Testis (tissue), 3 donors: ENCODE measurements around the gene ITGA4. TPM values are rescaled to one million over a fixed set of nuclear protein-coding genes. Genes with fewer than 3 reads are reported as not detected.

Experiments used
- DNase-seq: peaks from one replicate; pipeline ENCODE4 v3.0.0-alpha.2; 2019
- H3K27ac ChIP-seq, 2 donors: fragments of 200-600 bp; sonication (generic); one replicate each; pipeline ENCODE4 v1.5.1; 2019
- H3K27me3 ChIP-seq: fragments of 200-600 bp; sonication (generic); one replicate; pipeline ENCODE4 v1.5.1; 2019
- H3K36me3 ChIP-seq: fragments of 200-600 bp; sonication (generic); one replicate; pipeline ENCODE4 v1.5.1; 2017; ENCODE audit warnings: low read depth; ENCODE audit errors: missing control alignments
- H3K4me1 ChIP-seq: fragments of 200-600 bp; sonication (generic); one replicate; pipeline ENCODE4 v1.5.1; 2019
- H3K4me3 ChIP-seq, 2 donors: fragments of 200-600 bp; sonication (generic); one replicate each; pipeline ENCODE4 v1.5.1; 2017 to 2019
- H3K9me3 ChIP-seq: fragments of 200-600 bp; sonication (generic); one replicate; pipeline ENCODE4 v1.5.1; 2017
- CTCF ChIP-seq, 3 experiments: fragments of 450-650 bp in 2 of 3; fragments of 200-600 bp in 1 of 3; sonication (generic) in 1 of 3; IDR thresholded peaks; one replicate each; pipeline ENCODE4 v1.5.1; 2016 to 2019; ENCODE audit warnings: antibody characterized with exemption in 3 of 3, mild to moderate bottlenecking in 2 of 3, moderate library complexity in 1 of 3
- POLR2A ChIP-seq: fragments of 450-650 bp; IDR thresholded peaks from one replicate; pipeline ENCODE4 v1.6.1; 2017; ENCODE audit warnings: antibody characterized with exemption, mild to moderate bottlenecking, moderate library complexity
- WGBS, 2 donors: methylation state at CpG; one replicate each; pipeline ENCODE4 v1.1.5; 2018; 5-methylcytosine and 5-hydroxymethylcytosine counted together
- intact Hi-C: fragments of 100-400 bp; cut with DNase I; formaldehyde crosslinking; loops from one replicate; pipeline ENCODE4 v1.15.1; 2023; ENCODE audit warnings: low total_unique reads
- polyA plus RNA-seq: library from polyadenylated mRNA; stranded (reverse); fragments of 350-450 nt; fragmentation: Illumina TruSeq; extraction: RNeasy Lipid Tissue Mini Kit (QIAGEN cat#74804); gene quantifications from one replicate; pipeline ENCODE4 v1.2.3, GENCODE V29; 2014; ENCODE audit warnings: low read depth, low replicate concordance; ENCODE audit not compliant: insufficient read depth
- total RNA-seq, 2 donors: library from RNA; depleted of rRNA; stranded (reverse); fragments of >200 nt; gene quantifications; one replicate each; pipeline ENCODE4 v1.2.3, GENCODE V29; 2016

ITGA4 gene
- total and polyA plus RNA-seq, 3 donors from 2014 or later = 1.6 to 3.8 (median 1.7) TPM

GRCh38 chr2:181515719-181516118 lies 58.5 kb downstream of the ITGA4 start:
- TF ChIP-seq POLR2A = no peak
- Histone ChIP-seq H3K4me1 (no peaks in the 10 kb centered on the region), H3K27me3 (no peaks in the 10 kb centered on the region), H3K4me3 (no peak overlapping the region), H3K27ac (no peak overlapping the region), H3K9me3 (no peaks in the 10 kb centered on the region), H3K36me3 (no peaks in the 10 kb centered on the region)
- intact Hi-C loops = no loop called here
- WGBS, 2 donors = 42 to 60% methylated on average over 3 of the region's 3 CpGs
- DNase-seq = no peak

GRCh38 chr2:181516992-181517391 lies 59.8 kb downstream of the ITGA4 start:
- no peak overlapping the region for H3K27ac ChIP-seq
- H3K36me3 ChIP-seq = no peaks in the 10 kb centered on the region
- intact Hi-C loops = no loop called here
- no peaks in the 10 kb centered on the region for H3K4me1 ChIP-seq
- no peak overlapping the region for H3K4me3 ChIP-seq
- DNase-seq = no peak
- no peaks in the 10 kb centered on the region for H3K9me3 ChIP-seq
- H3K27me3 ChIP-seq = no peaks in the 10 kb centered on the region
- TF ChIP-seq CTCF (IDR thresholded peaks at IDR 0.05) (no peak), POLR2A (no peak)

GRCh38 chr2:181517685-181518301 lies 60.6 kb downstream of the ITGA4 start:
- TF ChIP-seq CTCF (IDR thresholded peaks at IDR 0.05) (no peak), POLR2A (no peak)
- DNase-seq = no peak
- Histone ChIP-seq H3K27ac (no peak overlapping the region), H3K9me3 (no peaks in the 10 kb centered on the region), H3K4me3 (no peak overlapping the region), H3K36me3 (no peaks in the 10 kb centered on the region), H3K27me3 (no peaks in the 10 kb centered on the region), H3K4me1 (no peaks in the 10 kb centered on the region)
- intact Hi-C loops = no loop called here
- WGBS, 2 donors = 53 to 57% methylated on average over 1 of the region's 1 CpG

- 100% methylated on average over 1 of the region's 1 CpG for WGBS, 2 donors
- intact Hi-C loops = no loop called here
- TF ChIP-seq POLR2A (no peak), CTCF (IDR thresholded peaks at IDR 0.05) (no peak)
Observed at GRCh38 chr2:181520253-181520652, 63.1 kb downstream of the ITGA4 start.

DNA sequence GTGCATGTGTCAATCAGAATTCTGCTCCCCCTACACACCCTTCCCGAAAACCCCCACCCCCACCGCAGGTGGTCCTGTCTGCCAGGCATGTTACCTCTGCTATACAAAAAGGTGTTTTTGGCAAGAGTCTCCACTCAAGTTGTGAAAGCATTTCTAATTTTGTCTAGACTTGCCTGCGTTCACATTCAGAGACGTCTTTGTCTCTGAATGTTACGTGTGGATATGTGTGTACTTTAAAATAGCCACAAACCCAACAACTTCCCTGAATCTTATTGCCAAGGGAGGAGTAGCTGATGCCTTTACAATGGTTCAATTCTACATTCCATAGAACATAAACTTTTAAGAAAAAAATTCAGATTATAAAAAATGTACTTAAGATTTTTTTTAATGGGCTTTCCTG lies 66.6 kb downstream of the ITGA4 start:
- Histone ChIP-seq H3K4me1 (no peaks in the 10 kb centered on the region), H3K4me3 (no peak overlapping the region), H3K9me3 (no peaks in the 10 kb centered on the region), H3K27ac (no peak overlapping the region), H3K27me3 (no peaks in the 10 kb centered on the region), H3K36me3 (no peaks in the 10 kb centered on the region)
- intact Hi-C loops = no loop called here
- TF ChIP-seq CTCF (IDR thresholded peaks at IDR 0.05) (no peak), POLR2A (no peak)
- no peak for DNase-seq
- WGBS, 2 donors = 88 to 91% methylated on average over 5 of the region's 5 CpGs

More at GRCh38 chr2:181520253-181520652, 63.1 kb downstream of the ITGA4 start:
- Histone ChIP-seq H3K9me3 (no peaks in the 10 kb centered on the region), H3K4me3 (no peak overlapping the region), H3K36me3 (no peaks in the 10 kb centered on the region), H3K27me3 (no peaks in the 10 kb centered on the region), H3K4me1 (no peaks in the 10 kb centered on the region), H3K27ac (no peak overlapping the region)
- DNase-seq = no peak
